ENCODE measurements around the gene CLASP1. TPM values are rescaled to one million over a fixed set of nuclear protein-coding genes. Genes with fewer than 3 reads are reported as not detected.
A peak's percentile ranks its signal among the peaks of the same experiment; 100 is the strongest.

Gene CLASP1
- total RNA-seq, 1 donor from 2014 or later = 163 TPM

- TF ChIP-seq CTCF (IDR thresholded peaks at IDR 0.05; ENCODE audit: partially characterized antibody, unreplicated experiment) = no peak
- Mint-ChIP-seq H3K9me3 (ENCODE audit: unreplicated experiment) (peaks cover 3% of the 10 kb centered on the region), H3K27ac (ENCODE audit: unreplicated experiment) (no peak overlapping the region), H3K4me1 (ENCODE audit: low read depth, unreplicated experiment) (peaks cover 12% of the 10 kb centered on the region), H3K36me3 (ENCODE audit: unreplicated experiment) (no peaks in the 10 kb centered on the region), H3K4me3 (ENCODE audit: unreplicated experiment) (no peak overlapping the region), H3K27me3 (ENCODE audit: unreplicated experiment) (peaks cover 2% of the 10 kb centered on the region)
- DNase-seq = no peak
These were observed 62.1 kb downstream of the CLASP1 start for GRCh38 chr2:121587131-121587530.

- peaks cover 2% of the 10 kb centered on the region for H3K27me3 Mint-ChIP-seq (ENCODE audit: unreplicated experiment)
- H3K4me1 Mint-ChIP-seq (ENCODE audit: low read depth, unreplicated experiment) = peaks cover 19% of the 10 kb centered on the region
- no peak for DNase-seq
- H3K36me3 Mint-ChIP-seq (ENCODE audit: unreplicated experiment) = no peaks in the 10 kb centered on the region
- no peak overlapping the region for H3K4me3 Mint-ChIP-seq (ENCODE audit: unreplicated experiment)
- H3K27ac Mint-ChIP-seq (ENCODE audit: unreplicated experiment) = no peak overlapping the region
- no peaks in the 10 kb centered on the region for H3K9me3 Mint-ChIP-seq (ENCODE audit: unreplicated experiment)
- TF ChIP-seq CTCF (IDR thresholded peaks at IDR 0.05; ENCODE audit: partially characterized antibody, unreplicated experiment) = no peak
These were observed 64.5 kb downstream of the CLASP1 start for GRCh38 chr2:121584741-121585140.

- H3K27me3 Mint-ChIP-seq (ENCODE audit: unreplicated experiment) = peaks cover 2% of the 10 kb centered on the region
- H3K27ac Mint-ChIP-seq (ENCODE audit: unreplicated experiment) = no peak overlapping the region
These were observed 65.7 kb downstream of the CLASP1 start for GRCh38 chr2:121583555-121583954.

GRCh38 chr2:121582272-121582671 lies 67.0 kb downstream of the CLASP1 start:
- Mint-ChIP-seq H3K4me3 (ENCODE audit: unreplicated experiment) (no peak overlapping the region), H3K27me3 (ENCODE audit: unreplicated experiment) (peaks cover under 1% of the 10 kb centered on the region), H3K36me3 (ENCODE audit: unreplicated experiment) (no peaks in the 10 kb centered on the region), H3K9me3 (ENCODE audit: unreplicated experiment) (peaks cover 3% of the 10 kb centered on the region), H3K4me1 (ENCODE audit: low read depth, unreplicated experiment) (peaks cover 38% of the 10 kb centered on the region), H3K27ac (ENCODE audit: unreplicated experiment) (no peak overlapping the region)
- DNase-seq = no peak
- TF ChIP-seq CTCF (IDR thresholded peaks at IDR 0.05; ENCODE audit: partially characterized antibody, unreplicated experiment) = no peak

More at GRCh38 chr2:121583555-121583954, 65.7 kb downstream of the CLASP1 start:
- TF ChIP-seq CTCF (IDR thresholded peaks at IDR 0.05; ENCODE audit: partially characterized antibody, unreplicated experiment) = no peak
- Mint-ChIP-seq H3K4me1 (ENCODE audit: low read depth, unreplicated experiment) (peaks cover 29% of the 10 kb centered on the region), H3K36me3 (ENCODE audit: unreplicated experiment) (no peaks in the 10 kb centered on the region), H3K9me3 (ENCODE audit: unreplicated experiment) (peaks cover 3% of the 10 kb centered on the region), H3K4me3 (ENCODE audit: unreplicated experiment) (no peak overlapping the region)
- DNase-seq = no peak

GRCh38 chr2:121579309-121579708 lies 70.0 kb downstream of the CLASP1 start:
- Mint-ChIP-seq H3K4me3 (ENCODE audit: unreplicated experiment) (peak overlapping the region; percentile 44), H3K36me3 (ENCODE audit: unreplicated experiment) (no peaks in the 10 kb centered on the region), H3K27me3 (ENCODE audit: unreplicated experiment) (no peaks in the 10 kb centered on the region), H3K4me1 (ENCODE audit: low read depth, unreplicated experiment) (peaks cover 38% of the 10 kb centered on the region), H3K9me3 (ENCODE audit: unreplicated experiment) (peaks cover 3% of the 10 kb centered on the region), H3K27ac (ENCODE audit: unreplicated experiment) (peak overlapping the region; percentile 9)
- DNase-seq = no peak
- no peak for TF ChIP-seq CTCF (IDR thresholded peaks at IDR 0.05; ENCODE audit: partially characterized antibody, unreplicated experiment)

Measured in glutamatergic neuron (in vitro differentiated cells).